SK-N-MC (cell line): Measurements from ENCODE around the gene S100A9.

Experiments
- EZH2 ChIP-seq: fragments of 200-600 bp; sonication (generic); IDR thresholded peaks from one replicate; pipeline ENCODE4 v1.6.1; 2017; ENCODE audit warnings: antibody characterized with exemption
- POLR2AphosphoS5 ChIP-seq: IDR thresholded peaks from 2 replicates; pipeline ENCODE4 v1.6.1; 2012; ENCODE audit warnings: mild to moderate bottlenecking, low read depth, low read length, borderline replicate concordance

DNA sequence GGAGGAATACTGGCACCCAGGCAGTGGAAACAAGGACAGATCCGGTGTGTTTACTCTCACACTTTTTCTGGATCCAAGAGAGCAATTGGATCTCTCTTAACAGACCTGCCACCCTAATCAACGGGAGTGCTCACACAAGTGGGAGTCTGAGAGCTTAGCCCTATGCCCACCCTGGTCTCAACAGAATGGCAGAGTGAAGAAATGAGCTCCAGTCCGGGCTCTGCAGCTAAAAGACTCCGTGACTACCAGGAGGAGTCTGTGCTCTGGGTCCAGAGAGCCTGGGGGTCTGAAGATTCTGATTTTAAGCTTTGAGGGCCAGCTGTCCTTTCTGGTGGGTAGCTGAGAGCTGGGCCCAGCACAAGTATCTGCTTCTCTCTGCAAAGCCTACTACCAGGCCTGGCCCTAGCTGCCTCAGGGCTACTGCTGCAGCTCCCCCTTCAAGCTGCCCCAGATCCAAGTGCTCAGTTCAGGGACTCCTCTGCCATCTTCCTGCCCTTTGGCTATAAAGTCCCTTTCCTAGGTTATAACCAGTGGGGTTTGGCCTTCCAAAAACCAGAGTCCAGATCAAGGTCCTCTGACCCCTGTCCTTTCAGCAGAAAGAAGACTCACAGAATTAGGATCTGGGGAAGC is 3.9 kb downstream of the S100A9 start:
- TF ChIP-seq POLR2AphosphoS5: no peak
- TF ChIP-seq EZH2: no peak
